Left forelimb (tissue), 1 donor: ENCODE data around the gene CEBPZ.
"Not testable (repeated sequence)": the region's sequence is repeated elsewhere in the genome, so short reads cannot be mapped to it uniquely, and the experiment has no call there.

Experiments
- DNase-seq: peaks from one replicate; pipeline ENCODE4 v3.0.0-alpha.2; 2018; ENCODE audit warnings: low spot score

The CEBPZ gene

GRCh38 chr2:37231241-37232130 is at the start of gene CEBPZ, which contains the start of gene NDUFAF7:
CEBPZ (minus strand) TSS chr2:37231596; CDS start chr2:37231567, 29 bp downstream.
NDUFAF7 (plus strand) TSS chr2:37231658; CDS start chr2:37231706, 48 bp downstream.
- peak; percentile 94 for DNase-seq

GRCh38 chr2:37276291-37276690 is 44.9 kb upstream of the CEBPZ start:
- DNase-seq, result no peak

- DNase-seq, result no peak
Measured at GRCh38 chr2:37274359-37274965, 43.1 kb upstream of the CEBPZ start.

- no peak for DNase-seq
Measured at GRCh38 chr2:37271376-37272067, 40.1 kb upstream of the CEBPZ start.

GRCh38 chr2:37268111-37268510 is 36.7 kb upstream of the CEBPZ start:
- DNase-seq, result no peak

- DNase-seq, result no peak
Measured at GRCh38 chr2:37267685-37268084, 36.3 kb upstream of the CEBPZ start.

GRCh38 chr2:37263839-37264238 is 32.4 kb upstream of the CEBPZ start:
- no peak for DNase-seq

GRCh38 chr2:37262522-37262921 is 31.1 kb upstream of the CEBPZ start:
- no peak for DNase-seq

GRCh38 chr2:37250869-37251740 is 19.7 kb upstream of the CEBPZ start:
- no peak for DNase-seq

- DNase-seq, result no peak
Measured at GRCh38 chr2:37246205-37246604, 14.8 kb upstream of the CEBPZ start.

- DNase-seq, result no peak
Measured at GRCh38 chr2:37244755-37245154, 13.4 kb upstream of the CEBPZ start.

GRCh38 chr2:37244017-37244416 is 12.6 kb upstream of the CEBPZ start:
- DNase-seq, result no peak

GRCh38 chr2:37243435-37243834 is 12.0 kb upstream of the CEBPZ start:
- DNase-seq, result no peak

- peak; percentile 68 for DNase-seq
Measured at GRCh38 chr2:37232131-37232933, 936 bp upstream of the CEBPZ start.

- no peak for DNase-seq
Measured at GRCh38 chr2:37230581-37230980, 815 bp downstream of the CEBPZ start.

- no peak for DNase-seq
Measured at GRCh38 chr2:37228788-37229187, 2.6 kb downstream of the CEBPZ start.

GRCh38 chr2:37226863-37227262 is 4.5 kb downstream of the CEBPZ start:
- no peak for DNase-seq

- DNase-seq, result not testable (repeated sequence)
Measured at GRCh38 chr2:37225129-37225528, 6.3 kb downstream of the CEBPZ start.

GRCh38 chr2:37224063-37224462 is 7.3 kb downstream of the CEBPZ start:
- DNase-seq, result no peak

- no peak for DNase-seq
Measured at GRCh38 chr2:37223131-37223530, 8.3 kb downstream of the CEBPZ start.

- no peak for DNase-seq
Measured at GRCh38 chr2:37219046-37219445, 12.3 kb downstream of the CEBPZ start.
